Heart left ventricle (tissue), 13 donors: ENCODE measurements around the gene NEK2.

ENCODE experiments used
- CTCF ChIP-seq, 12 donors: fragments of 200-600 bp; sonication (generic) in 4 of 12; IDR thresholded peaks; one replicate each; pipeline versions ENCODE4 v1.5.0 to v1.8.0; 2018 to 2022; ENCODE audit warnings: antibody characterized with exemption in 12 of 12, mild to moderate bottlenecking in 5 of 12
- POLR2A ChIP-seq, 2 donors: fragments of 450-650 bp; IDR thresholded peaks; one replicate each; pipeline ENCODE4 v1.6.1; 2017; ENCODE audit warnings: antibody characterized with exemption in 2 of 2, mild to moderate bottlenecking in 2 of 2, moderate library complexity in 2 of 2
- donor health status: ischemic (EF 13 %, LVEDD 7.1; RV severe dilation, severe dysfunction).
- donor health status: DM: no; HTN: yes; CAD: no.
- donor health status: DM: no; HTN: no; CAD: no.
- donor health status: ischemic (EF 25% LVEDD 6.9; RV normal size, moderate dysfunction).
- donor health status: ischemic (EF 25% LVEDD 5.7; RV mildly dilated, moderate dysfunction).
- donor health status: ischemic (EF 35%, LVEDD 5.7; RV mildly dilated, moderate dysfunction).
- donor health status: nonischemic (EF 11% LVEDD 7.7; RV severe dilation, severe dysfunction).
- donor health status: DM: yes; HTN: yes; CAD: no.
- donor health status: PGD.
- donor health status: ischemic (EF 29% LVEDD 5.4; RV normal size, mild dysfunction).
- donor health status: nonischemic (EF 23%, LVEDD 6.1; RV moderate dilation, normal function).

DNA sequence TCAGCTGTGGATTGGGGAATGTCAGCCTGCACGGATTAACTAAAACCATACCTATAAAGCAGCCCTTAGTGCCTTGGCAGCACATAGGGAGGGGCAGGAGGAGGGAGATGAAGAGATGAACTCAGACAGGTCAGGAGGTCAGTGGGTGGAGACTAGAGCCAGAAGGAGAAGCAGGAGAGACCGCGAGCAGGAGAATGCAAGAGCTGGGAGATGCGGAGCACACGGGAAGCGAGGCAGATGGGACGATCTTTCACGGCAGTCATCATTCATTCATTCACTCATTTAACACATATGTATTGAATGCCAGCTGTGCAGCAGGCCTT is 41.9 kb downstream of the NEK2 start:
- TF ChIP-seq CTCF (IDR thresholded peaks at IDR 0.05) (no peak), POLR2A (IDR thresholded peaks at IDR 0.05) (no peak)
